ENCODE data around the gene TRAPPC5.

The TRAPPC5 gene

DNA sequence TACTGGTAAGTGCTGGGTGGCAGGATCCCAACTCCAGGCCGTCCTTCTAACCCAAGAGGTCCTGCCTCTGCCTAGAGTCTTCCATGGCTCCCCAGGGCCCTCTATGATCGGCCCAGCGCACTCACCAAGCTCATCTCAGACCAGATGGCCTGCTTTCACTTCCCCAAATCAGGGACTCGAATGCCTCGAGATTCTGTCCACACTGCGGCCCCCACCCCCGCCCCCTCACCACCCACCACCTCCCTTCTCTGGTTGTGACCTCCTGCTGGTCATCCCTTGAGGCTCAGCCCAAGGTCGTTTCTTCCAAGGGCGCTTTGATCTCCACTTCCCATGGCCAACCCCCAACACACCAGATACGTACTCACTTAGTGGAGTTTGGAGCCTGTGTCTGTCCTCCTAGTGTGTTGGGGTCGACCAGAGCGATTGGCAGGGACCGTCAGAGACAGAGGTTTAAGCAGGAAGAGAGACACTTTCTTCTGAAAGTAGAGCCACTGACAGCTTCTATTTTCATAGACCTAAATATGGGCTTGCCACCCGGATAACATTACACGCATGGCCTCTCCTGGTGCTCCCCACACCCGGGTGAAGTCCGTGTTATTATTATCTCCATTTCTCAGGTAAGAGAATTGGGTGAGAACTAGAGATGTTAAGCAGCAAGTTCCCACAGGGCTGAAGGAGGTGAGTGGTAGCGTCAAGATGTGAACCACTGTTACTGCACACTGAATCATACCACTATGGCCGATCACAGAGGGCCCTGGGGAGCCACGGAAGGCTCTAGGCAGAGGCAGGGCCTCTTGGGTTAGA, 21.2 kb downstream of the TRAPPC5 start, which contains the start of gene FCER2:
FCER2 (minus strand) TSS at position 478 of the 804 bp plus-strand sequence. CDS start 2,371 bp downstream, outside the sequence.
- no peak for DNase-seq

GRCh38 chr19:7703332-7703731, 22.7 kb downstream of the TRAPPC5 start:
- no peak for DNase-seq

DNA sequence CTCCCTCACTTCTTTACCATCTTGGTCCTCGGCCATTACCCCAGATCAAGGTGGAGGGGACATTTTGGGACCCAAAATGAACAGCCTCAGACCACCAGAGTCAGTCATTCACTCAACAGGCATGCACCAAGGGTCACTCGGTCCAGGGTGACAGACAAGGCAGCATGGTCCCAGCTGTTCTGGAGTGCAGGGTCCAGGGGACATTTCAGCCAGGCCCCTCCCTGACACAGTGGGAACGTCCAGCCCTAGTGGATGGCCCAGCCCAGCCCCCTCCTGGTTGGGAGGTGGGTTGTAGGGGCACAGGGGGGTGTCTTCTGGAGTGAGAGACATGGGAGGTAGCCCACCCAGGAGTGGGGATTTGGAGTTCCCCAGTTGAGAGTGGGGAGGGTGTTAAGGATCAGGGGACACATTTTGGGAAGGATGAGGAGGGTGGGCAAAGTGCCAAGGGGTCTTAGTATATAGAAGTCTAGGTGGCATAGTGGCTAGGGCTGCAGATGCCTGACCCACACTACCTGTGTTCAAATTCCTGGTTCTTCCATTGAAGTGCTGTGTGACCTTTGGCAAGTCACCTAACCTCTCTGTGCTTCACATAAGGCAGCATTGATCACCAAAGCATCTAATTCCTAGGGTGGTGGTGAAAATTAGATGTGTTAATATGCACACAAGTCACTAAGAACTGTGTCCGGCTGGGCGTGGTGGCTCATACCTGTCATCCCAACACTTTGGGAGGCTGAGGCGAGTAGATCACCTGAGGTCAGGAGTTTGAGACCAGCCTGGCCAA, 23.8 kb downstream of the TRAPPC5 start:
- DNase-seq = no peak

GRCh38 chr19:7705387-7706187, 25.0 kb downstream of the TRAPPC5 start:
- DNase-seq = no peak

DNA sequence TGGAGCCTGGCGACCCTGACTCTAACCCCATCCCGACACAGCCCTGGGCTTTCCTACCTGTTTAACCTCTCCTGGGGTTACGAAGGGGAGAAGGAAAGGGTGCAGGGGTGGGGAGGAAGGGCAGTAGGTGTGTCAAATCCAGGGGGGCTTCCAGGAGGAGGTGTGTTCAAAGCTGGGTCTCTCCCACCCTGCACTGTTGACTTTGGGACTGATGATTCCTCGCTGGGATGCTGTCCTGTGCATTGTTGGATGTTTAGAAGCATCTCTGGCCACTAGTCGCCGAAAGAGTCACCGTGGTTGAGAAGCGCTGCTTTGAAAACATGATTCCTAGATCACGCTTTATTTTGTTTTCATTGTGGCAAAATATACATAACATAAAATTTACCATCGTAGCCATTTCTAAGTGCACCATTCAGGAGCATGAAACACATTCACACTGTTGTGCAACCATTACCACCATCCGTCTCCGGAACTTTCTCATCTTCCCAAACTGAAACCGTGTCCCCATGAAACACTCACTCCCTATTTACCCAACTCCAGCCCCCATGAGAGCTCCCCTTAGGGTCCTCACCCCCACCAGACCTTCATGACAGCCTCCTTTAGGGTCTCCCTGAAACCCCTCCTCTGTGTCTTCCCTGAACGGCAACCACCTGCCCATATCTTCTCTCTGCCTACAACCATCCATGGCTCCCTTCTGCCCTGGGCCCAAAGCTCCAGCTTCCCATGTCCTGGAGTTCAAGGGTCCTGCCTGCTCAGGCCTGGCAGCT, 25.7 kb downstream of the TRAPPC5 start:
- DNase-seq = no peak

DNA sequence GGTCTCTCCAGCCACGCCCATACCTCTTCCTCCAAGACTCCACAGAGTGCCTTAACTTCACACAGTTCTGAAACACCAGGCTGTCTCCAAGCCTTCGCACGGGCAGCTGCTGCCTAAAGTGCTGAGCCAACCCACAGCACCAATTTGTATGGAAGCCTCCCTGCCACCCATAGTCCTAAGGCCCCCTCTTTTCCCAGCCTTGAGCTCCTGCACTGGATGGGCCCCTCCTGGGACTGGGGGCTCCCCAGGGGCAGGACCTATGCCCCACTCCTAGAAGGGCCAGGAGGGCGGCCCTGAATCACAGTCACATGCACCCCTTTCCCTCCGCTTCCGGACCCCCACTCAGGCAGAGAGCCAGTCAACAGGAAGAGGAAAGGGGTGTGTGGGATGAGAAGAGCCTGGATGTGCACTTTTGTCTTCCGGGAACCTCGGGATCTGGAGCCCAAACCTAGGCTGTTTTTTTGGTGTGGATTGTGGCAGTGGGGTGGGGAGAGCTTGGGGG, 26.4 kb downstream of the TRAPPC5 start:
- no peak for DNase-seq

- DNase-seq = no peak
Observed at GRCh38 chr19:7709932-7710460, 29.4 kb downstream of the TRAPPC5 start.

DNA sequence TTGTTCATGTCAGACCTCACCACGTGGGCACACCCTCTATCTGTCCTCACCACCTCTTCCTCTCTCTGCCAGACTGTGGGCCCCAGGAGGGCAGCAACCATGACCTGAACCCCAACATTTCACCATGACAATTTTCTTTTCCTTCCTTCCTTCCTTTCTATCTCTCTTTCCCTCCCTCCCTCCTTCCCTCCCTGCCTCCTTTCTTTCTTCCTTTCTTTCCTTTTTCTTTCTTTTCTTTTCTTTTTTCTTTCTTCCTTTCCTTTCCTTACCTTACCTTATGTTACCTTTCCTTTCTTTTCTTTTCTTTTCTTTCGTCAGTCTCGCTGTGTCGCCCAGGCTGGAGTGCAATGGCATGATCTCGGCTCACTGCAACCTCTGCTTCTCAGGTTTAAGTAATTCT, 30.0 kb downstream of the TRAPPC5 start:
- no peak for DNase-seq

- DNase-seq = no peak
Observed at GRCh38 chr19:7715671-7716070, 35.0 kb downstream of the TRAPPC5 start.

DNA sequence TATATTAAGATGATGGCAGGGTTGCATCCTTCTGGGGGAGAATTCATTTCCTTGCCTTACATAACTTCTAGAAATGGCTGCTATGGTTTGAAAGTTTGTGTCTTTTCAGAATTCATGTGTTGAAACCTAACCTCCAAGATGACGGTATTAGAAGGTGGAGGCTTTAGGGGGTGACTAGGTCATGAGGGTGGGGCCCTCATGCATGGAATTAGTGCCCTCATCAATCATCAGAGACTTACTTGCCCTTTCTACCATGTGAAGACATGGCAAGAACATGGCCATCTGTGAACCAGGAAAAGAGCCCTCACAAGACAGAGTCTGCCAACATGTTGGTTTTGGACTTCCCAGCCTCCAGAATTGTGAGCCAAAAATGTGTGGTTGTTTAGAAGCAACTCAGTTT, 36.1 kb downstream of the TRAPPC5 start:
- no peak for DNase-seq

DNA sequence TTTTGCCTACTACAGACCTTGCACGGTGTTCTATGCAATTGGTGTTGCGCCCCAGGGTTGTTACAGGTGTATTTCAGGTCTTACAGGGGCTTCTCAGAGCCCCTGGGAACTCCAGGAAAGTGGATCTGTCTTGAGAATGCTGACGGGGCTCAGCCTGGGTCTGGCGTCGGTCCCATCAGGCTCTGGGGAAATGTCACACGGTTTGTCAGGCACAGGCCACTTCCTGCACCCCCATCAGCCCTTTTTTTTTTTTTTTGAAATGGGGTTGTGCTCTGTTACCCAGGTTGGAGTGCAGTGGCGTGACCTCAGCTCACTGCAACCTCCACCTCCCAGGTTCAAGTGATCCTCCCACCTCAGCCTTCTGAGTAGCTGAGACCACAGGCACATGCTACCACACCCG, 38.0 kb downstream of the TRAPPC5 start:
- no peak for DNase-seq

DNA sequence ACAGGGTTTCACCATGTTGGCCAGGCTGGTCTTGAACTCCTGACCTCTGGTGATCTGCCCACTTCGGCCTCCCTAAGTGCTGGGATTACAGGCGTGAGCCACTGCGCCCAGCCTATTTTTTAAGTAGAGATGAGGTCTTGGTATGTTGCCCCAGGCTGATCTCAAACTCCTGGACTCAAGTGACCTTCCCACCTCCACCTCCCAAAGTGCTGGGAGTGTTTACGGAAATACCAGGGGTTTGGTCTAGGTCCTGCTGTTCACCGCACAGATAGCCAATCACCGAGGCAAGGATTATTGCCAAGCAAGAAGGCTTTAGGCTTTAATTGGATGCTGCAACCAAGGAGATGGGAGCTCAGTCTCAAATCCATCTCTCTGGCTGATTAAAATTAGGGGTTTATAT, 39.7 kb downstream of the TRAPPC5 start:
- no peak for DNase-seq

GRCh38 chr19:7722231-7722651, 41.6 kb downstream of the TRAPPC5 start:
- no peak for DNase-seq

- DNase-seq = no peak
Observed at GRCh38 chr19:7725791-7726190, 45.2 kb downstream of the TRAPPC5 start.

GRCh38 chr19:7729211-7729610, 48.6 kb downstream of the TRAPPC5 start:
- no peak for DNase-seq

- DNase-seq = no peak
Observed at GRCh38 chr19:7729831-7730285, 49.2 kb downstream of the TRAPPC5 start.

DNA sequence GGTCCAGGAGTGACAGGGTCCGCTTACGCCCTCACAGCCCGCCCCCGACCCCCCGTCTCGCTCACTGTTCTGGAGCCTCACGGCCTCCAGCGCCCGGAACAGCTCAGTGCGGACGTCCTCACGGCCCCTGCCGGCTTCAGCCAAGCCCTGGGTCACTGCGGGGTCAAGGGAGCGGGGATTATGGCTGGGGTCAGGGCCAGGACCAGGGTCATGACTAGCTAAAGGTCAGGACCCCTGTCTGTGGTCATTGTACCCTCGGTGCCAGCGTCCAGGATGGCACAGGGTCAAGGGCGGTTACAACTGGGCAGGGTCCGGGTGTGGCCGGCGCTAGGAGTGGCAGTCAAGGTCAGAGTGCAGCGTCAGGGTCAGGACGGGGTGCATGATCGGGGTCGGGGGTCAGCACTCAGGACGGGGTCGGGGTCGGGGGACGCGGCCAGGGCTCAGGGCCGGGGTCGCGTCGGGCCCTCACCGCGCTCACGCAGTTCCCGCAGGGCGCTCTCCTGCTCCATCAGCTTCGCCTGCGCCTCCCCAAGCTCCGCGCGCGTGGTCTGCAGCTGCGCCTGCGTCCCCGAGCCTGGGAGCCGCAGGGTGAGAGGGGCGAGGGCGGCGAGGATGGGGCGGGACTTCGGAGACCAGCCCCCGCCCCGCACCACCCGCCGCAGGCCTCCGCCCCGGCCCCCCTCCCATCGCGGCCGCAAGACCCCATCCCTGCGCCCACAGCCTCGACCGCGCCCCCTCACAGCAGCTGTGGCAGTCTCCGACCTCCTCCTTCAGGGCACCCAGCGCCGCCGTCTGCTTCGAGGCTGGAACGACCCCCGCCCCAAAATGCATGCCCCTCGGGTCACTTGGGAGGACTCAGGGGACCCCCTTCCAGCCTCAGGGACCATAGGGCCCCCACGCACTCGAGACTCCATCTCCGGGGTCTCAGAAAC, 49.9 kb downstream of the TRAPPC5 start:
- no peak for DNase-seq

DNA sequence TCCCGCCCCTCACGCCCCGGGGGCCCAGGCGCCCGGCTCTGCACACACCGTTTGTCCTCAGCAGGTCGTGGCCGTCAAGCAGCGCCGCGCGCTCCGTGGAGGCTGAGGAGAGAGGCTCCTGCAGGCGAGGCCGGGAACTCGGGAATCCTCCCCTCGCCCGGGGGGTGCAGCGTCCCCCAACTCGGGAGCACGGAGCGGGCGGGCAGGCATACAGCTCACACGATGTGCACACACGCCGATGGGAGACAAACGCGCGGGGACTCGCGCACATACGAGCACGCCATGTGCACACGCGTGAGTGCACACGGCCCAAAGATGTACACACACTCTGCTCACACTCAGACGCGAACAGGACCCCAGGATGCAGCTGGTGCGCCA, 50.6 kb downstream of the TRAPPC5 start:
- DNase-seq = no peak

DNA sequence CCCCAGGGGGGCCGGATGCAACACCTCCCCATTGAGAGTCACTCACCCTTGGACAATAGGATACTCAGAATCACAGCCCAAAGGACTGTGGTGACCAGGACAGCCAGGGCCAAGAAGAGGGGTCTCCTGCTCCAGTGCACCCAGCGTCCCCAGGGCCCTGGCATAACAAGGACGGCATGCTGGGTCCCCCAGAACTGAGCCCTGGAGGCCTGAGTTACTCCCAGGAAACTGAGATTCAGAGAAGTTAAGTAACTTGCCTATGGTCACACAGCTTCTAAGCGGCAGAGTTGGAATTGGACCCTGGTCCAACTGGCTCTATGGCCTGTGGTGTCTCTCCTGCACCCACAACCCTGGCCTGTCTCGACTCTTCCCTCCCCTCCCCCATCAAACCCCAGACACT, 51.0 kb downstream of the TRAPPC5 start:
- no peak for DNase-seq

DNA sequence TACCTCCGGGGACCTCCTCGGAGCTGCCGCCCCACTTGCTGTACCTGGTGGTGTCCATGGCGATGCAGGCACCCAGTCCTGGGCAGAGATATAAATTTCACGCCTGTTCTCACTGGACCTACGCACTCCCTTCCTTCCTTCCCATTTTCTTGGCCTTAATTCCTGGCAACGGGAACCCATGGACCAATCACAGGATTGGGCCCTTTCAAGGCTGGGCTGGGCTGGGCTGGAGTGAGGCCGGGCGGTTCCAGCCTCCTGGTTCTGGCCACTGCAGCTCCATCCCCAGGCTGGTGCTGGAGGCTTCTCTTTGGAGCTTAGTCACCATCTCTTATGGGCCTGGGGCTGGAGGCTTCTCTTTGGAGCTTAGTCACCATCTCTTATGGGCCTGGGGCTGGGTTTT, 51.4 kb downstream of the TRAPPC5 start, which contains the start of gene CLEC4G:
CLEC4G (minus strand) TSS at position 66 of the 400 bp plus-strand sequence; CDS start at position 58, 8 bp downstream.
- no peak for DNase-seq

DNA sequence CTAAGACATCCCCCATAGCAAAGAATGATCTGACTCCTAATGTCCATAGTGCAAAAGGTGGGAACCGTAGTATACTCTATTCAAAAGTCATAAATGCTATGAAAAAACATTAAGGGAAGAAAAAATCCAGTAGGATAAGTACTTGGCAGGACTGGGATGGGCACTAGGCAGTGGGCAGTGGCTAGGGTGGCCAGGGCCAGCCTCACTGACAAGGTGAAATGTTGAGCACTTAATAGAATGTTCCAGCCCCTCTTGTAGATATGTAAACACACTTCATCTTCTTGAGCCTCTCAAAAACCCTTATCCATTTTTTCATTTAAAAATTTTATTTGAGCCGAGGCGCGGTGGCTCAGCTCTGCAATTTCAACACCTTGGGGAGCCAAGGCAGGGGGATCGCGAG, 52.7 kb downstream of the TRAPPC5 start:
- no peak for DNase-seq

Data from SW 1271 (cell line).